H1 (cell line): ENCODE measurements around the gene LY86.

ENCODE experiments used
- CHD1 ChIP-seq: IDR thresholded peaks from 2 replicates; pipeline ENCODE4 v1.6.1; 2012; ENCODE audit warnings: low read depth, low read length, improper control_type of control experiment
- CHD2 ChIP-seq: IDR thresholded peaks from 2 replicates; pipeline ENCODE4 v1.6.1; 2012; ENCODE audit warnings: low read length, improper control_type of control experiment
- CTCF ChIP-seq, 3 experiments: IDR thresholded peaks; 1 replicate in 2 of 3; 2 replicates in 1 of 3; pipeline versions ENCODE4 v1.5.1 to v1.6.1; 2011; ENCODE audit warnings: low read length in 3 of 3, mild to moderate bottlenecking in 3 of 3, inconsistent platforms in 2 of 3, low read depth in 1 of 3, moderate library complexity in 1 of 3; ENCODE audit not compliant: insufficient read depth in 1 of 3; ENCODE audit errors: control extremely low read depth in 1 of 3
- EP300 ChIP-seq, 2 experiments: IDR thresholded peaks; 1 replicate in 1 of 2; 2 replicates in 1 of 2; pipeline ENCODE4 v1.6.1; 2011 to 2012; ENCODE audit warnings: low read depth in 2 of 2, low read length in 2 of 2, mild to moderate bottlenecking in 2 of 2, borderline replicate concordance in 1 of 2, inconsistent platforms in 1 of 2, moderate library complexity in 1 of 2
- HDAC2 ChIP-seq, 2 experiments: fragments of 300-600 bp in 1 of 2; sonication (generic) in 1 of 2; IDR thresholded peaks; 2 replicates each; pipeline ENCODE4 v1.6.1; 2011 to 2012; ENCODE audit warnings: low read depth in 2 of 2, low read length in 2 of 2, mild to moderate bottlenecking in 2 of 2, moderate library complexity in 2 of 2, borderline replicate concordance in 1 of 2, inconsistent platforms in 1 of 2

DNA sequence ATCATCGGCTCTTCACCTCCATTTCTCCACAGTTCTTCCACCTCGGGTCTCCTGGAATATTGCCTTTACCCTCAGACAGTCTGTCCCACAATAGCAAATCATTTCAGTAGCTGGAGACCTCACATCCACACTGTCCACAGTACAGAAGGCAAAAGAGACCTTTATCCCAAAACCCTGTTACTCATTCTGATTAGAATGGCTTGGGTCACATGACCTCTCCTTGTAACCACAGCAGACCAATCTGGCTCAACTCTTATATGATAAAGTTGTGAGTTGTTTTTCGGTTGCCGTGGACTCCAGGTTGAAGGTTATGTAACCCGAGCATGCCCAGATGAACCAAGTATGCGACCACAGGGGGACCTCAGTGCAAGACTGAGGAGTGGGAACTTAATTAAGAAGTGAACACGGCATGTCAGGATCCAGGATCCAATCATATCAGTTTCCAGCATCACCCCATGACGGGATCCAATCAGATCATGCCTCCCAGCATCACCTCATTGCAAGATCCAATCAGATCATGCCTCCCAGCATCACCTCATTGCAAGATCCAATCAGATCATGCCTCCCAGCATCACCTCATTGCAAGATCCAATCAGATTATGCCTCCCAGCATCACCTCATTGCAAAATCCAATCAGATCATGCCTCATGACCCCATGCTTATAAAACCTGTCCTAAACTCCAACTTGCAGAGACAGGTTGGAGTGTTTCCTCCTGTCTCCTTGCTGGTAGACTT lies 68.7 kb downstream of the LY86 start:
- TF ChIP-seq CTCF (IDR thresholded peaks at IDR 0.05; ENCODE audit: control extremely low read depth in 1 of 3, insufficient read depth in 1 of 3, low read depth in 1 of 3, low read length in 3 of 3), result no peak
- TF ChIP-seq HDAC2 (IDR thresholded peaks at IDR 0.05; ENCODE audit: borderline replicate concordance in 1 of 2, low read depth in 2 of 2, low read length in 2 of 2), result no peak
- TF ChIP-seq EP300 (IDR thresholded peaks at IDR 0.05; ENCODE audit: borderline replicate concordance in 1 of 2, low read depth in 2 of 2, low read length in 2 of 2), result no peak
- TF ChIP-seq CHD2, result no peak
- no peak for TF ChIP-seq CHD1
